HepG2 (cell line): Measurements from ENCODE around the gene EGLN1. TPM values are rescaled to one million over a fixed set of nuclear protein-coding genes. Genes with fewer than 3 reads are reported as not detected.
A peak's percentile ranks its signal among the peaks of the same experiment; 100 is the strongest.

ENCODE experiments used
- FOXJ3 ChIP-seq: sonication (generic); formaldehyde crosslinking; IDR thresholded peaks from 2 replicates; pipeline ENCODE4 v1.4.0; 2020; ENCODE audit warnings: missing genetic modification reagents, mild to moderate bottlenecking, borderline replicate concordance
- GLMP ChIP-seq: sonication (generic); formaldehyde crosslinking; IDR thresholded peaks from 2 replicates; pipeline ENCODE4 v1.9.0; 2021; ENCODE audit warnings: missing genetic modification reagents, mild to moderate bottlenecking, borderline replicate concordance
- KDM5A ChIP-seq: fragments of 200-600 bp; sonication (generic); IDR thresholded peaks from 2 replicates; pipeline ENCODE4 v1.7.0; 2018; ENCODE audit warnings: antibody characterized with exemption, mild to moderate bottlenecking, low read length, borderline replicate concordance
- KLF12 ChIP-seq: sonication (generic); formaldehyde crosslinking; IDR thresholded peaks from 2 replicates; pipeline ENCODE4 v1.4.0; 2020; ENCODE audit warnings: missing genetic modification reagents, borderline replicate concordance
- LCORL ChIP-seq, 2 experiments: fragments of 450-650 bp in 1 of 2; sonication (generic) in 1 of 2; formaldehyde crosslinking in 1 of 2; IDR thresholded peaks; 2 replicates each; pipeline versions ENCODE4 v1.5.0 to v1.6.1; 2017 to 2020; ENCODE audit warnings: antibody characterized with exemption in 1 of 2, missing genetic modification reagents in 1 of 2
- MEIS2 ChIP-seq: sonication (generic); formaldehyde crosslinking; IDR thresholded peaks from 2 replicates; pipeline ENCODE4 v1.9.0; 2021; ENCODE audit warnings: mild to moderate bottlenecking, missing genetic modification reagents
- RBM39 ChIP-seq: fragments of 200-400 bp; formaldehyde crosslinking; IDR thresholded peaks from one replicate; pipeline ENCODE4 v1.6.1; 2018; ENCODE audit warnings: antibody characterized with exemption, mild to moderate bottlenecking, low read depth, low read length; ENCODE audit not compliant: poor library complexity, severe bottlenecking
- TFDP2 ChIP-seq: sonication (generic); formaldehyde crosslinking; IDR thresholded peaks from 2 replicates; pipeline ENCODE4 v1.4.0; 2020; ENCODE audit warnings: missing genetic modification reagents
- TP53 ChIP-seq: sonication (generic); formaldehyde crosslinking; conservative IDR thresholded peaks from 2 replicates; pipeline ENCODE4 v1.4.0; 2020; ENCODE audit warnings: missing genetic modification reagents
- TSC22D2 ChIP-seq: sonication (generic); formaldehyde crosslinking; IDR thresholded peaks from 2 replicates; pipeline ENCODE4 v1.5.1; 2020; ENCODE audit warnings: missing genetic modification reagents, mild to moderate bottlenecking, borderline replicate concordance
- ZNF17 ChIP-seq: sonication (generic); formaldehyde crosslinking; IDR thresholded peaks from 2 replicates; pipeline ENCODE4 v1.5.0; 2020; ENCODE audit warnings: mild to moderate bottlenecking, missing genetic modification reagents
- ZNF263 ChIP-seq: sonication (generic); formaldehyde crosslinking; IDR thresholded peaks from 2 replicates; pipeline ENCODE4 v1.4.0; 2020; ENCODE audit warnings: missing genetic modification reagents
- ZNF281 ChIP-seq: sonication (generic); formaldehyde crosslinking; IDR thresholded peaks from 2 replicates; pipeline ENCODE4 v1.4.0; 2020; ENCODE audit warnings: missing genetic modification reagents, borderline replicate concordance
- ZNF296 ChIP-seq: sonication (generic); formaldehyde crosslinking; conservative IDR thresholded peaks from 2 replicates; pipeline ENCODE4 v1.5.0; 2020; ENCODE audit warnings: mild to moderate bottlenecking, missing genetic modification reagents
- ZNF496 ChIP-seq: sonication (generic); formaldehyde crosslinking; IDR thresholded peaks from 2 replicates; pipeline ENCODE4 v1.8.1; 2023; ENCODE audit warnings: mild to moderate bottlenecking, moderate library complexity, missing genetic modification reagents; ENCODE audit not compliant: insufficient replicate concordance
- ZNF615 ChIP-seq: sonication (generic); formaldehyde crosslinking; IDR thresholded peaks from 2 replicates; pipeline ENCODE4 v1.5.0; 2020; ENCODE audit warnings: mild to moderate bottlenecking, missing genetic modification reagents, borderline replicate concordance
- polyA plus RNA-seq, 8 experiments: library from polyadenylated mRNA; depleted of rRNA in 3 of 8; stranded (reverse) in 7 of 8; unstranded in 1 of 8; fragments of >200 nt; fragmentation: Illumina TruSeq in 4 of 8; extraction: Trizol in 4 of 8; gene quantifications; 2 replicates each; pipeline versions ENCODE4 v1.2.1 to v1.2.3, GENCODE V29; 2011 to 2016; ENCODE audit warnings: low read depth in 4 of 8, missing spikeins in 1 of 8, mixed read lengths in 1 of 8; ENCODE audit not compliant: insufficient read depth in 1 of 8
- total RNA-seq, 5 experiments: library from RNA; depleted of rRNA; stranded (reverse); fragments of >200 nt; fragmentation: Illumina TruSeq; extraction: Trizol; gene quantifications; 2 replicates each; pipeline ENCODE4 v1.2.3, GENCODE V29; 2016; ENCODE audit warnings: low read depth in 1 of 5

The EGLN1 gene
- total and polyA plus RNA-seq, 2 of the 13 experiments (the other 11 are each of a cell fraction or from before 2014, with no cell fraction given) = 34.4 to 44.1 TPM

GRCh38 chr1:231337043-231337471, 85.0 kb downstream of the EGLN1 start (continued):
- TF ChIP-seq FOXJ3 (CRISPR knock-in tag) = no peak
- TF ChIP-seq ZNF496 = no peak
- TF ChIP-seq RBM39 = no peak
- TF ChIP-seq KLF12 = no peak
- no peak for TF ChIP-seq ZNF263
- TF ChIP-seq ZNF296 (CRISPR knock-in tag) = no peak
- peak; percentile 44; the same call in 1 of the 2 replicates for TF ChIP-seq ZNF615
- TF ChIP-seq TP53 = no peak
- no peak for TF ChIP-seq TFDP2 (CRISPR knock-in tag)
- TF ChIP-seq ZNF281 (CRISPR knock-in tag) = no peak
- no peak for TF ChIP-seq ZNF17
- no peak for TF ChIP-seq GLMP (CRISPR knock-in tag)
- 0 out of 2 replicates have a peak, but pooled peaks have one; percentile 1 for TF ChIP-seq MEIS2 (CRISPR knock-in tag)
- no peak for TF ChIP-seq LCORL (IDR thresholded peaks at IDR 0.05)
- no peak for TF ChIP-seq LCORL (CRISPR knock-in tag; IDR thresholded peaks at IDR 0.05)
- TF ChIP-seq TSC22D2 = no peak
- TF ChIP-seq KDM5A = peak; percentile 21; the same call in 1 of the 2 replicates
